ENCODE measurements around the gene CD69. TPM values are rescaled to one million over a fixed set of nuclear protein-coding genes. Genes with fewer than 3 reads are reported as not detected.

Gene CD69
- total RNA-seq, 1 experiment from 2014 or later: not detected

- Mint-ChIP-seq H3K4me3 (no peak overlapping the region), H3K27me3 (ENCODE audit: low read depth) (no peaks in the 10 kb centered on the region), H3K27ac (peak overlapping the region in 2 of 3 experiments; percentile 45 to 58; a peak in 2 of 7 replicates), H3K4me1 (peaks cover 45 to 52% of the 10 kb centered on the region in 2 experiments), H3K9me3 (no peaks in the 10 kb centered on the region; a peak in 1 of 5 replicates), H3K36me3 (ENCODE audit: insufficient read depth in 1 of 3, low read depth in 3 of 3) (peaks cover 0 to 4% (median 2%) of the 10 kb centered on the region in 3 experiments; a peak in 4 of 7 replicates)
- H3T11ph ChIP-seq (ENCODE audit: low read length): no peak overlapping the region
- no CpG with 5 or more reads among the region's 7 CpGs for WGBS (ENCODE audit: extremely low coverage, insufficient read length, low lambda C conversion rate)
- H2AFZ ChIP-seq (ENCODE audit: low read length): no peak overlapping the region
- no peak overlapping the region for H3K23ac ChIP-seq (ENCODE audit: insufficient read length, low read depth, low read length)
- no peak overlapping the region for H3K4me2 ChIP-seq (ENCODE audit: insufficient read depth, insufficient read length, low read length)
- DNase-seq: peak; percentile 56
- H4K20me1 ChIP-seq (ENCODE audit: control insufficient read depth, insufficient read depth, insufficient read length): no peaks in the 10 kb centered on the region
- H2AK5ac ChIP-seq (ENCODE audit: insufficient read length, low read length): no peak overlapping the region
- no peak overlapping the region for H3K4ac ChIP-seq (ENCODE audit: low read depth, low read length)
- H4K8ac ChIP-seq (replicated peaks; ENCODE audit: insufficient read length, low read depth, low read length): no peak overlapping the region
- no peak overlapping the region for H4K91ac ChIP-seq (ENCODE audit: insufficient read length, low read depth, low read length)
- peak overlapping the region; percentile 96 for H2BK20ac ChIP-seq (ENCODE audit: low read depth, low read length, poor library complexity, severe bottlenecking)
- peak overlapping the region; percentile 6 for H2BK120ac ChIP-seq (ENCODE audit: low read depth, low read length, poor library complexity, severe bottlenecking)
- no peak overlapping the region for H2BK15ac ChIP-seq (ENCODE audit: low read depth, low read length)
- H3K79me1 ChIP-seq (ENCODE audit: insufficient read depth, low read depth, low read length, poor library complexity, severe bottlenecking): no peaks in the 10 kb centered on the region
- no peak overlapping the region for H2BK12ac ChIP-seq (ENCODE audit: insufficient read length, low read depth, low read length)
- H3K27ac ChIP-seq (ENCODE audit: insufficient read length, low read depth, low read length): no peak overlapping the region
- H3K4me1 ChIP-seq (ENCODE audit: insufficient read depth, low read length): peaks cover 2% of the 10 kb centered on the region; the same call in 1 of the 2 replicates
- no peak overlapping the region for H3K14ac ChIP-seq (ENCODE audit: insufficient read depth, low read length)
- TF ChIP-seq, protein P1, sequence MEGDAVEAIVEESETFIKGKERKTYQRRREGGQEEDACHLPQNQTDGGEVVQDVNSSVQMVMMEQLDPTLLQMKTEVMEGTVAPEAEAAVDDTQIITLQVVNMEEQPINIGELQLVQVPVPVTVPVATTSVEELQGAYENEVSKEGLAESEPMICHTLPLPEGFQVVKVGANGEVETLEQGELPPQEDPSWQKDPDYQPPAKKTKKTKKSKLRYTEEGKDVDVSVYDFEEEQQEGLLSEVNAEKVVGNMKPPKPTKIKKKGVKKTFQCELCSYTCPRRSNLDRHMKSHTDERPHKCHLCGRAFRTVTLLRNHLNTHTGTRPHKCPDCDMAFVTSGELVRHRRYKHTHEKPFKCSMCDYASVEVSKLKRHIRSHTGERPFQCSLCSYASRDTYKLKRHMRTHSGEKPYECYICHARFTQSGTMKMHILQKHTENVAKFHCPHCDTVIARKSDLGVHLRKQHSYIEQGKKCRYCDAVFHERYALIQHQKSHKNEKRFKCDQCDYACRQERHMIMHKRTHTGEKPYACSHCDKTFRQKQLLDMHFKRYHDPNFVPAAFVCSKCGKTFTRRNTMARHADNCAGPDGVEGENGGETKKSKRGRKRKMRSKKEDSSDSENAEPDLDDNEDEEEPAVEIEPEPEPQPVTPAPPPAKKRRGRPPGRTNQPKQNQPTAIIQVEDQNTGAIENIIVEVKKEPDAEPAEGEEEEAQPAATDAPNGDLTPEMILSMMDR (conservative IDR thresholded peaks at IDR 0.05): no peak
- H3K18ac ChIP-seq (ENCODE audit: insufficient read length, low read depth, low read length): no peak overlapping the region
- no peaks in the 10 kb centered on the region for H3K23me2 ChIP-seq (ENCODE audit: insufficient read length, low read depth, low read length, poor library complexity, severe bottlenecking)
- no peaks in the 10 kb centered on the region for H3K9me3 ChIP-seq (ENCODE audit: control insufficient read depth, low read depth, low read length)
- no peak overlapping the region for H3K9ac ChIP-seq (ENCODE audit: extremely low read depth, insufficient read length, low read length)
- H3K56ac ChIP-seq (ENCODE audit: insufficient read length, low read depth, low read length): no peak overlapping the region
- no peak overlapping the region for H2BK5ac ChIP-seq (ENCODE audit: insufficient read length, low read length)
- H3K27me3 ChIP-seq (ENCODE audit: insufficient read depth, low read length): no peaks in the 10 kb centered on the region
- no peak overlapping the region for H4K5ac ChIP-seq (ENCODE audit: insufficient read length, low read depth, low read length)
- H3K79me2 ChIP-seq (ENCODE audit: insufficient read depth, low read length): no peaks in the 10 kb centered on the region
Observed at GRCh38 chr12:9782547-9783382, 22.1 kb upstream of the CD69 start.

Measured in H9 (cell line).